Measurements from ENCODE around the gene GUCA1A. TPM values are rescaled to one million over a fixed set of nuclear protein-coding genes. Genes with fewer than 3 reads are reported as not detected.
"Not testable (repeated sequence)": the region's sequence is repeated elsewhere in the genome, so short reads cannot be mapped to it uniquely, and the experiment has no call there.

The GUCA1A gene
- total and polyA plus RNA-seq, 9 donors = 0.04 to 0.16 (median 0.09) TPM; not detected in 5

DNA sequence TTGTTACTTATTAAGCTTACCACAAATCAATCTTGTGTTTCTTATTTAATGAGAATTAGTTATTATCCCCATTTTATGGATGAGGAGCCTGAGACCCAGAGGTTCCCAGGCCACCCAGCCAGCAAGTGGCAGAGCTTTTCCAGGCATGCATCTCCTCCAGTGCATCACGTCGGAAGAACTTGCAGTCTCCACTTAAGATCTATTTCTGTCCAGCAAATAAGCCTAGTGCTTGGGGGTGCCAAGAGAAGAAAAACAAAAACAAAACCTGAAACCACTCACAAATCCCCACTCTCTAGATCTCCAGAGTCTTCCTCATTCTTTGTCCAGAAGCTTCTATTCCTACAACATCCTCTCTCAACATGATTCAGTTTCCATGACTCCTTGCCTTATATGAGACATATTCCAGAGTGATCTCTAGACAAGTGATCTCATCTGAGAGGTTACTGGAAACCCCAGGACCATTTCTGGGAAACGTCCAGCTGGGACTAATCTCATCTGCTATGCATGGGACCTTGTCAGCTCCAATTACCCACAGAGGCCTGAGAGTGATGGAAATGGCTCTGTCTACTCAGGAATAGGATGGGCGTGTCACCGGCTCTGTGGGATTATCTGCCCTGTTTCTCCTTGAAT is 17.5 kb downstream of the GUCA1A start:
- no CpG with 5 or more reads among the region's 5 CpGs for WGBS (ENCODE audit: insufficient coverage)
- Histone ChIP-seq H3K27ac (ENCODE audit: low read length) (peak overlapping the region; percentile 31), H3K4me3 (ENCODE audit: low read length) (no peak overlapping the region), H3K9me3 (replicated peaks; ENCODE audit: control insufficient read depth, low read depth, low read length) (no peaks in the 10 kb centered on the region), H3K27me3 (ENCODE audit: control insufficient read depth, insufficient read depth, low read length) (no peaks in the 10 kb centered on the region), H3K4me1 (ENCODE audit: control insufficient read depth, insufficient read depth, low read length) (peaks cover 4% of the 10 kb centered on the region), H3K36me3 (ENCODE audit: control insufficient read depth, insufficient read depth, low read length) (no peaks in the 10 kb centered on the region)
- peak; percentile 39 for DNase-seq

DNA sequence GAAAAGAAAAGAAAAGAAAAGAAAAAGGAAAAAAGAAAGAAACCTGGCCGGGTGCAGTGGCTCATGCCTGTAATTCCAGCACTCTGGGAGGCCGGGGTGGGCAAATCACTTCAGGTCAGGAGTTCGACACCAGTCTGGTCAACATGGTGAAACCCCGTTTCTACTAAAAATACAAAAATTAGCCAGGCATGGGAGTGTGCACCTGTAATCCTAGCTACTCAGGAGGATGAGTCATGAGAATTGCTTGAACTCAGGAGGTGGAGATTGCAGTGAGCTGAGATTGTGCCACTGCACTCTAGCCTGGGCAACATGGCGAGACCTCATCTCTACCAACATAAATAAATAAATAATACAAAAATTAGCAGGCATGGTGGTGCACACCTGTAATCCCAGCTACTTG is 19.2 kb downstream of the GUCA1A start:
- not testable (repeated sequence) for H3K27ac ChIP-seq (ENCODE audit: low read length); H3K4me3 ChIP-seq (ENCODE audit: low read length); H3K36me3 ChIP-seq (ENCODE audit: control insufficient read depth, insufficient read depth, low read length); DNase-seq; H3K9me3 ChIP-seq (replicated peaks; ENCODE audit: control insufficient read depth, low read depth, low read length); H3K4me1 ChIP-seq (ENCODE audit: control insufficient read depth, insufficient read depth, low read length); H3K27me3 ChIP-seq (ENCODE audit: control insufficient read depth, insufficient read depth, low read length)
- WGBS (ENCODE audit: insufficient coverage) = 100% methylated on average over 3 of the region's 5 CpGs

DNA sequence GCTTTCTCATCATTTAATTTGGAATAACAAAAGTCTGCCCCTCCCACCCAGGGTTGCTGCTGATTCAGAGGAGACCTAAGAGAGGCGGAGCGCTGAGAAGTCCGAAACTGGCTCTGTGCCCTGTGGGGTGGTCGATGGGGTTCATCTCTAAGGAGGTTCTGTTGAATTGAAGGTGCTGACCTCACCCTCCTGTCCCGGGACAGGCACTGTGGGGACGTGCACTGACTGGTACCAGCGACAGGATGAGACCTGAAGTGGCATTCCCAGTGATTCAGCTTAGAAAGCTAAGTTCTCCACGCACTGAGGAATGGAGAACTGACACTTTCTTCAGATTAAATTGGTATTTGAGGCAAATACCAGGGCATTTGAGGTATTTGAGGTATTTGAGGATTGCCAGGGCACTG is 20.3 kb downstream of the GUCA1A start:
- H3K27ac ChIP-seq (ENCODE audit: low read length) = no peak overlapping the region
- H3K27me3 ChIP-seq (ENCODE audit: control insufficient read depth, insufficient read depth, low read length) = no peaks in the 10 kb centered on the region
- no peaks in the 10 kb centered on the region for H3K36me3 ChIP-seq (ENCODE audit: control insufficient read depth, insufficient read depth, low read length)
- peaks cover 4% of the 10 kb centered on the region for H3K4me1 ChIP-seq (ENCODE audit: control insufficient read depth, insufficient read depth, low read length)
- no peak for DNase-seq
- WGBS (ENCODE audit: insufficient coverage) = 50% methylated on average over 8 of the region's 8 CpGs
- H3K4me3 ChIP-seq (ENCODE audit: low read length) = no peak overlapping the region
- H3K9me3 ChIP-seq (replicated peaks; ENCODE audit: control insufficient read depth, low read depth, low read length) = no peaks in the 10 kb centered on the region

DNA sequence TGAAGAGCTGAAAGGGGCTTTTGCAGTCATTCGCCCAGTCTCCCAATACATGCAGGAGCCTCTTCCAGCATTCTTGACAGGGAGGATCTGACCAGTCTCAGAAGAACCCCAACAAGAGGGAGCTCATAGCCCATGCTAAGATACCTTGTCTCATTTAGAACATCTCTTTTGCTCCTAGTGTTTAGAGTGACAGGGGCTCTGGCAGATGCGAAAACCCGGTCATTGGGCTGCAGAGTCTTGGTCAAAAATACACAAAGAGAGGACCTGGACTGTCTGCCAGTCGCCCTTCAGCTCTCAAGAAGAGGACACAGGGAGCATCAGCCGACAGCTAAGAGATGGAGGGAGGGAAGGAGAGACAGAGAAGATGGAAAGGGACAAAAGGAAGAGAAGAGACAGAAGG is 20.9 kb downstream of the GUCA1A start:
- H3K4me3 ChIP-seq (ENCODE audit: low read length) = no peak overlapping the region
- H3K9me3 ChIP-seq (replicated peaks; ENCODE audit: control insufficient read depth, low read depth, low read length) = no peaks in the 10 kb centered on the region
- 93% methylated on average over 4 of the region's 5 CpGs for WGBS (ENCODE audit: insufficient coverage)
- no peak overlapping the region for H3K27ac ChIP-seq (ENCODE audit: low read length)
- no peaks in the 10 kb centered on the region for H3K36me3 ChIP-seq (ENCODE audit: control insufficient read depth, insufficient read depth, low read length)
- no peak for DNase-seq
- peaks cover 4% of the 10 kb centered on the region for H3K4me1 ChIP-seq (ENCODE audit: control insufficient read depth, insufficient read depth, low read length)
- H3K27me3 ChIP-seq (ENCODE audit: control insufficient read depth, insufficient read depth, low read length) = no peaks in the 10 kb centered on the region

DNA sequence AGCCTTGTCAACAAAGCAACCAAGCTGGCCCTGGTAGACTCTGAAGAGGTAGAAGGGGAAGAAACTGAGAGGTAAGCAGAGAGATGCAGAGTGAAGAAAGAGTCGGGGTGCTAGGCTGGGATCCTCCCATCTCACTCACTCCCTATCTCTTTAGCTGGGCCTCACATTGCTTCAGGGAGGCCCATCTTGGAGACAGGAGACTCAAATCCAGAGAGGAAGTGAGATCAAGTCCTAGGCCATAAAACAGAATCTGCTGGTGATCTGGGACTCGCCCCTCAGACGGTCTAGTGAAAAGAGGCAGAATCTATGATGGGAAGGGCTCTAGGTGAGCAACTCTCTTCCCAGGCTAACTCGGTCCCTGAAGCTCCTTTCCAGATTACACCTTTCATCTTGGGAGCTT is 22.3 kb downstream of the GUCA1A start:
- no peak for DNase-seq

DNA sequence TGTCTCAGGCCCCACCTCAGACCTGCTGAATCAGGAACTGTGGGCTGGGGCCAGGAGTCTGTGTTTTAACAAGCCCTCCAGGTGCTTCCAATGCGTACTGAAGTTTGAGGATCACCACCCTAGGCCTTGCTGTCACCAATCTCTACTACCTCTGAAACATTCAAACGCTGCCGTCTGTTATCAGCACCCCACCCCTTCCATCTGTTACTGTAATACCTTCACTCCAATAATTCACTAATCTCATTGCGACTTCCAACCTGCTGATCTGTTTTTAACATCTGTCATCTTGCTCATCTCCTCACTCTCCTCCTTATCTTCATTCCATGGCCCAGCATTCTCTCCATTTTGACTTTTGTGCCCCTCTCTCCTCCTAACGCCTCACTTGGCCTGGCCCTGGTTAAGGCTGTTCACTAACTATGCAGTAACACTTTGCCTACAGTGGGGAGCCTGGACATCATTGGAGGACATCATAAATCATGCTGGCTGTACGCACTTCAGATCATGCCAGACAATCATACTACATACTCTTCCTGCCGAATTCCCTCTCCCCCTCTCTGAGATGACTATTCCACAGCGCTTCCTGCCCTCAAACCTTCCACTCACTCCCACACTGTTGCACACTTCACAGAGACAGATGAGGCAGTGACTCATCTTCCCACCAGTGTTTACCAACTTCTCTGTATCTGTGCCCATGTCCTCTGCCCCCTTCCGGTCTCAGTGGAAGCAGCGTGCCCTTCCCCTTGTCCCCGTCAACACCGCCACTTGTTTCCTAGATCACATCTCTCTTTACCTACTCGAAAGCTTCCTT is 24.6 kb downstream of the GUCA1A start:
- Histone ChIP-seq H3K4me3 (ENCODE audit: low read length) (no peak overlapping the region), H3K4me1 (ENCODE audit: control insufficient read depth, insufficient read depth, low read length) (no peaks in the 10 kb centered on the region), H3K36me3 (ENCODE audit: control insufficient read depth, insufficient read depth, low read length) (peaks cover 3% of the 10 kb centered on the region), H3K27ac (ENCODE audit: low read length) (no peak overlapping the region), H3K9me3 (replicated peaks; ENCODE audit: control insufficient read depth, low read depth, low read length) (no peaks in the 10 kb centered on the region), H3K27me3 (ENCODE audit: control insufficient read depth, insufficient read depth, low read length) (no peaks in the 10 kb centered on the region)
- WGBS (ENCODE audit: insufficient coverage) = 79% methylated on average over 13 of the region's 13 CpGs
- DNase-seq = no peak

More for the DNA sequence above, 22.3 kb downstream of the GUCA1A start:
- Histone ChIP-seq H3K4me3 (ENCODE audit: low read length) (no peak overlapping the region), H3K27me3 (ENCODE audit: control insufficient read depth, insufficient read depth, low read length) (no peaks in the 10 kb centered on the region), H3K36me3 (ENCODE audit: control insufficient read depth, insufficient read depth, low read length) (peaks cover 3% of the 10 kb centered on the region), H3K9me3 (replicated peaks; ENCODE audit: control insufficient read depth, low read depth, low read length) (no peaks in the 10 kb centered on the region), H3K27ac (ENCODE audit: low read length) (no peak overlapping the region), H3K4me1 (ENCODE audit: control insufficient read depth, insufficient read depth, low read length) (peaks cover 4% of the 10 kb centered on the region)
- WGBS (ENCODE audit: insufficient coverage) = no CpG with 5 or more reads among the region's 4 CpGs

DNA sequence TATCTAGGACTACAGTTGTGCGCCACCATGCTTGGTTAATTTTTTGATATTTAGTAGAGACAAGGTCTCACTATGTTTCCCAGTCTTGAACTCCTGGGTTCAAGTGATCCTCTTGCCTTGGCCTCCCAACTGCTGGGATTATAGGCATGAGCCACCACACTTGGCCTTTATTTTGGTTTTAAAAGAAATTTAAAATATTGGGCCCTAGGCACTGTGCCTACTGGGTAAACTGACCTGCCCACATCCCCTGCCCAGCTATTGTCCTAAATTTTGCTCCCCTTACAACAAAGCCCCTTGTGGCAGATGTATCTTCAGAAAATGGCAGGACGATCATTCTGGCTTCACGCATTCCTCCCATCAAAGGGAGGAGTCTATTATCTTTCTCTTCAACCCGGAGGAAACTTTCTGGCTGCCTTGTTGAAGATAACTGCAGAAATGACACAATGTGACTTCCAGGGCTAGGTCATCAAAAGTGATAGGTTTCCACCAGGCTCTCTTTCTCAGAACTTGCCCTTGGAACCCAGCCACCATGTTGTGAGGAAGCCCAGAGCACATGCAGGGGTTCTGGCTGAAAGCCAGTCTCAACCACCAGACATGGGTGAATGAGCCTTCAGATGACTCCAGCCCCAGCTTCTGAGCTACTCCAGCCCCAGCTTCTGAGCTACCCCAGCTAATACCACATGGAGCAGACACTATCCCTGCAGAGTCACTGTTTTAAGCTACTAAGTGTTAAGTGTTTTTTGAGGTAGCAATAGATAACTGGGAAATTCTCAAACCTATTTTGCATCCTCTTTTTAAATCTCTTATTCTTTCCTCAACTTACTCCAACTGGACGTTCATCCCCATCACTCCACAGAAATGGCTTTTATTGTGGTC is 26.2 kb downstream of the GUCA1A start:
- peaks cover 8% of the 10 kb centered on the region for H3K36me3 ChIP-seq (ENCODE audit: control insufficient read depth, insufficient read depth, low read length)
- no peaks in the 10 kb centered on the region for H3K27me3 ChIP-seq (ENCODE audit: control insufficient read depth, insufficient read depth, low read length)
- H3K4me3 ChIP-seq (ENCODE audit: low read length) = no peak overlapping the region
- H3K4me1 ChIP-seq (ENCODE audit: control insufficient read depth, insufficient read depth, low read length) = no peaks in the 10 kb centered on the region
- H3K9me3 ChIP-seq (replicated peaks; ENCODE audit: control insufficient read depth, low read depth, low read length) = no peaks in the 10 kb centered on the region
- no peak overlapping the region for H3K27ac ChIP-seq (ENCODE audit: low read length)
- WGBS (ENCODE audit: insufficient coverage) = 92% methylated on average over 3 of the region's 5 CpGs
- DNase-seq = no peak

DNA sequence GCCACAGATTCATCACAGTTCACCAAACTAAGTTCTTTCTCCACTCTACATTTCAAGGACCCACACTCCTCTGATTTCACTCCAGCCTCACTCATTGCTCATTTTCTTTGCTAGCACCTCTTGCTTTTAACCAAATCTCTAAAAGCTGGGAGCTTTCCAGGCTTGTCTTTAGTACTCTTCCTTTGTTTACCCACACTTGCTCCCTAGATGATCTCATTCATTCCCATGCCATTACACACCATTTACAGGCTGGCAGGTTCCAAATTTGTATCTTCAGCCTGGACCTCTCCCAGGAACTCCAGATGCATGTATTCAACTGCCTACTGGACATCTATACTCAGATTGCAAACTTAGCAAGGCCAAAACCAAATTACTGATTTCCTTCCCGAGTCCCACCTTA is 26.9 kb downstream of the GUCA1A start:
- Histone ChIP-seq H3K27me3 (ENCODE audit: control insufficient read depth, insufficient read depth, low read length) (no peaks in the 10 kb centered on the region), H3K36me3 (ENCODE audit: control insufficient read depth, insufficient read depth, low read length) (peaks cover 12% of the 10 kb centered on the region), H3K27ac (ENCODE audit: low read length) (no peak overlapping the region), H3K4me3 (ENCODE audit: low read length) (no peak overlapping the region), H3K9me3 (replicated peaks; ENCODE audit: control insufficient read depth, low read depth, low read length) (no peaks in the 10 kb centered on the region), H3K4me1 (ENCODE audit: control insufficient read depth, insufficient read depth, low read length) (no peaks in the 10 kb centered on the region)
- 69% methylated on average over 1 of the region's 1 CpG for WGBS (ENCODE audit: insufficient coverage)
- peak; percentile 8 for DNase-seq

DNA sequence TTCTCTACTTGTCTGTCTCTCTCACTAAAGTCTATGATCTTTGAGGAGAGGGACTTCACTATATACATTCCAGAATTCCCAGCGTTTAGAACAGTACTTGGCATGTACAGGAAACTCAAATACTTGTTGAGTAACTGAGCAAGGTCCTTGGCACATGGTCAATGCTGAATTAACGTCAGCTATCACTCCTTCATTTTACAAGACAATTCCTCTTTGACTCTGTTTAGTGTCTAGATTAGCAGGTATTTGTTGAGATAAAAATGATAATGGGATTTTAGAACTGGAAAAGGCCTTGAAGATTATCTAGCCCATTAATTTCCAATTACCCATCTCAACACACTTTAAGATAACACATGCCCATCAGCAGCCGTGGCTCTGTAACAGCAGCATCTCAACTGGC is 28.2 kb downstream of the GUCA1A start:
- no peak for DNase-seq
- WGBS (ENCODE audit: insufficient coverage) = no CpG with 5 or more reads among the region's 3 CpGs
- H3K36me3 ChIP-seq (ENCODE audit: control insufficient read depth, insufficient read depth, low read length) = peaks cover 12% of the 10 kb centered on the region

More for the DNA sequence above, 28.2 kb downstream of the GUCA1A start:
- no peak overlapping the region for H3K4me3 ChIP-seq (ENCODE audit: low read length)
- no peaks in the 10 kb centered on the region for H3K9me3 ChIP-seq (replicated peaks; ENCODE audit: control insufficient read depth, low read depth, low read length)
- no peaks in the 10 kb centered on the region for H3K4me1 ChIP-seq (ENCODE audit: control insufficient read depth, insufficient read depth, low read length)
- no peaks in the 10 kb centered on the region for H3K27me3 ChIP-seq (ENCODE audit: control insufficient read depth, insufficient read depth, low read length)
- no peak overlapping the region for H3K27ac ChIP-seq (ENCODE audit: low read length)

Measured in muscle of leg (tissue), 11 donors.